Measurements from ENCODE around the gene WDFY4.

WDFY4 gene

GRCh38 chr10:48722153-48723145 lies 37.8 kb downstream of the WDFY4 start:
- DNase-seq = no peak

- DNase-seq = no peak
Measured at GRCh38 chr10:48724127-48724526, 39.5 kb downstream of the WDFY4 start.

GRCh38 chr10:48725708-48726107 lies 41.0 kb downstream of the WDFY4 start:
- DNase-seq = no peak

- DNase-seq = no peak
Measured at GRCh38 chr10:48727866-48728265, 43.2 kb downstream of the WDFY4 start.

GRCh38 chr10:48729222-48729621 lies 44.5 kb downstream of the WDFY4 start:
- DNase-seq = no peak

- DNase-seq = no peak
Measured at GRCh38 chr10:48729941-48730457, 45.3 kb downstream of the WDFY4 start.

- DNase-seq = no peak
Measured at GRCh38 chr10:48731141-48731540, 46.5 kb downstream of the WDFY4 start.

- DNase-seq = no peak
Measured at GRCh38 chr10:48731654-48732053, 47.0 kb downstream of the WDFY4 start.

GRCh38 chr10:48733329-48733728 lies 48.7 kb downstream of the WDFY4 start:
- DNase-seq = no peak

- DNase-seq = no peak
Measured at GRCh38 chr10:48735836-48736390, 51.2 kb downstream of the WDFY4 start.

GRCh38 chr10:48736596-48736995 lies 51.9 kb downstream of the WDFY4 start:
- DNase-seq = no peak

GRCh38 chr10:48737886-48738285 lies 53.2 kb downstream of the WDFY4 start:
- DNase-seq = no peak

GRCh38 chr10:48739170-48739569 lies 54.5 kb downstream of the WDFY4 start:
- DNase-seq = no peak

GRCh38 chr10:48740015-48740707 lies 55.5 kb downstream of the WDFY4 start:
- no peak for DNase-seq

GRCh38 chr10:48740988-48741387 lies 56.3 kb downstream of the WDFY4 start:
- DNase-seq = no peak

- DNase-seq = no peak
Measured at GRCh38 chr10:48742891-48743860, 58.5 kb downstream of the WDFY4 start.

- DNase-seq = no peak
Measured at GRCh38 chr10:48744587-48744986, 59.9 kb downstream of the WDFY4 start.

GRCh38 chr10:48745662-48746245 lies 61.1 kb downstream of the WDFY4 start:
- DNase-seq = no peak

- no peak for DNase-seq
Measured at GRCh38 chr10:48748573-48748972, 63.9 kb downstream of the WDFY4 start.

GRCh38 chr10:48749254-48749787 lies 64.6 kb downstream of the WDFY4 start:
- no peak for DNase-seq

GRCh38 chr10:48750019-48750418 lies 65.3 kb downstream of the WDFY4 start:
- DNase-seq = no peak

- DNase-seq = no peak
Measured at GRCh38 chr10:48750991-48751390, 66.3 kb downstream of the WDFY4 start.

Measured in CD4-positive, alpha-beta T cell treated with Interleukin-12 subunit alpha and Interleukin-12 subunit beta, for 1 hour (primary cell).